Stimulated activated CD8-positive, alpha-beta memory T cell treated with anti-CD3 and anti-CD28 coated beads, Interleukin-4, amount 100 ng/mL, for 24 hours (primary cell): ENCODE measurements around the gene RAB8A.
A peak's percentile ranks its signal among the peaks of the same experiment; 100 is the strongest.
"Not testable (repeated sequence)": the region's sequence is repeated elsewhere in the genome, so short reads cannot be mapped to it uniquely, and the experiment has no call there.

Experiments
- DNase-seq: peaks from one replicate; pipeline ENCODE4 v3.0.0-alpha.2; 2020; ENCODE audit warnings: low read depth

Gene RAB8A

GRCh38 chr19:16112778-16113177, 1.1 kb downstream of the RAB8A start:
- no peak for DNase-seq

GRCh38 chr19:16113727-16114126, 2.0 kb downstream of the RAB8A start:
- no peak for DNase-seq

GRCh38 chr19:16115301-16116039, 3.8 kb downstream of the RAB8A start:
- DNase-seq = no peak

- no peak for DNase-seq
Observed at GRCh38 chr19:16116067-16116466, 4.4 kb downstream of the RAB8A start.

GRCh38 chr19:16117594-16118033, 5.9 kb downstream of the RAB8A start:
- no peak for DNase-seq

GRCh38 chr19:16118489-16119033, 6.9 kb downstream of the RAB8A start:
- DNase-seq = peak; percentile 30

- DNase-seq = not testable (repeated sequence)
Observed at GRCh38 chr19:16119075-16119857, 7.6 kb downstream of the RAB8A start.

- no peak for DNase-seq
Observed at GRCh38 chr19:16121141-16121540, 9.5 kb downstream of the RAB8A start.

- DNase-seq = no peak
Observed at GRCh38 chr19:16121967-16122366, 10.3 kb downstream of the RAB8A start.

- no peak for DNase-seq
Observed at GRCh38 chr19:16124953-16125352, 13.3 kb downstream of the RAB8A start.

GRCh38 chr19:16125737-16126495, 14.2 kb downstream of the RAB8A start:
- DNase-seq = no peak

- DNase-seq = no peak
Observed at GRCh38 chr19:16127080-16127479, 15.4 kb downstream of the RAB8A start.

GRCh38 chr19:16127776-16128371, 16.2 kb downstream of the RAB8A start:
- no peak for DNase-seq

GRCh38 chr19:16131648-16132047, 20.0 kb downstream of the RAB8A start:
- no peak for DNase-seq

GRCh38 chr19:16133818-16134217, 22.1 kb downstream of the RAB8A start:
- no peak for DNase-seq

- no peak for DNase-seq
Observed at GRCh38 chr19:16134510-16134909, 22.8 kb downstream of the RAB8A start.

- no peak for DNase-seq
Observed at GRCh38 chr19:16135430-16136127, 23.9 kb downstream of the RAB8A start.

GRCh38 chr19:16136185-16136999, 24.7 kb downstream of the RAB8A start:
- no peak for DNase-seq

- no peak for DNase-seq
Observed at GRCh38 chr19:16139752-16140151, 28.1 kb downstream of the RAB8A start.

- DNase-seq = no peak
Observed at GRCh38 chr19:16141043-16141442, 29.4 kb downstream of the RAB8A start.
